Myocyte (in vitro differentiated cells): ENCODE measurements around the gene CNIH4. TPM values are rescaled to one million over a fixed set of nuclear protein-coding genes. Genes with fewer than 3 reads are reported as not detected.
"Not testable (repeated sequence)": the region's sequence is repeated elsewhere in the genome, so short reads cannot be mapped to it uniquely, and the experiment has no call there.

Experiments
- DNase-seq: peaks from one replicate; pipeline ENCODE4 v3.0.0-alpha.2; 2012; ENCODE audit warnings: low read depth
- polyA plus RNA-seq: library from polyadenylated mRNA; unstranded; fragments of >200 nt; gene quantifications from one replicate; pipeline ENCODE4 v1.2.1, GENCODE V29; 2012; ENCODE audit warnings: missing spikeins
- total RNA-seq: library from RNA; depleted of rRNA; stranded (reverse); fragments of >200 nt; gene quantifications from 2 replicates; pipeline ENCODE4 v1.2.3, GENCODE V29; 2014

The CNIH4 gene
- total RNA-seq = 26.2 and 45.6 TPM in 2 replicates
- polyA plus RNA-seq = 66.0 TPM

DNA sequence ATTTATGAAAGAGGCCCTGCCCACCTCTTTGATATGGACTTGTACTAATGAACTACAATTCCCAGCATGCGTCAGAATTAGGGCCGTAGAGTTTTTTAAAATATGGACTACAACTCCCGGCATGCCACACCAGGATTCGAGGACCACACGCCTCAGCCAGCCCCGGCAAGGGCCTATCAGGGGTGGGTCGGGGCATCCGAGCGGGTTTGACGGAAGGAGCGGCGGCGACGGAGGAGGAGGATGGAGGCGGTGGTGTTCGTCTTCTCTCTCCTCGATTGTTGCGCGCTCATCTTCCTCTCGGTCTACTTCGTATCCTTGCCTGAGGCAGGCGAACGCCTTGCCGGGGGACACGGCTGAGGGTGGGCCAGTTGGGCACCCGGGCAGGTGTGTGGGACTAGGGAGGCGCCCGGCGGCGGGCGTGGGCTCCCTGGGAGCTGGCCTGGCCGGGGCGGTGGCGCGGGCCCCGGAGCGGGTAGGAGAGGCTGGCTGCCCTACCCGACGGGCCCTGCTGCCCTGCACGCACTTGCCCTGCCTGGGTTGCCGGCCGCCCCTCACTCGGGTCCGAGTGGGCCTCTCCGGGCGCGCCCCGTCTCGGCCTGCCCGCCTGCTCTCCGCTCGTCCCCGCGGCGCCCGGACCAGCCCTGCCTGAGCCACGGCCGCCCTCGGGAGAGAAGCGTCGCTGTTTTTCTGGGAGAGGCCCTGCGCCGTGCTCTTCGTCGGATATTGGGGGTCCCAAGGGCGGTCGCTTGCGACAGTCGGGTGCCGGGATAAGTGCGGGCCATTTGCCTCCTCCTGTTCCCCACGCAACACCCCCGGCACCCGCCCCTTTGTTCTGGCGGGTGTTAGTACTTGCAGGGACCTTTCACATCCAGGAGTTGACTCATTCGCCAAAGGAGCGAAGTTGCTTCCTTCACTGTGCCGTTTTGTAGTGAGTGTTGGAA, at the start of gene CNIH4:
Gene CNIH4 (plus strand): TSS at position 195 of the 941 bp plus-strand sequence. CDS start 46 bp downstream, at position 241.
- DNase-seq = peak; percentile 97

DNA sequence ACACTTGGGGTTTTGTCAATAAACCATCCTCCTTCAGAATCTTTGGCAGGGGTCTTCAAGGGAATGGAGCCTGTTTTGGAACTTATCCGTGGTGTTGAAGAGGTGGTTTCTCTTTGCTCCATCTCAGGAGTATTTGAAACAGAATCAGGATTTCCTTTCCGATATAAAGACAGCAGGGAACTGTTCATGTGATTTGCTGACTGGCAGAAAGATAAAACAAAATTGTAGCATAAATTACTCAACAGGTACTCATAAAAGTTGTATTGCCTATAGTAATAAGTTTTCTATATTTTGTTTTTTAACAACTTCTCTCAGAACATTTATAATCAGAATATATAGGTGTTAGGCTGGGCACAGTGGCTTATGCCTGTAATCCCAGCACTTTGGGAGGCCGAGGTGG, 48.6 kb upstream of the CNIH4 start:
- no peak for DNase-seq

DNA sequence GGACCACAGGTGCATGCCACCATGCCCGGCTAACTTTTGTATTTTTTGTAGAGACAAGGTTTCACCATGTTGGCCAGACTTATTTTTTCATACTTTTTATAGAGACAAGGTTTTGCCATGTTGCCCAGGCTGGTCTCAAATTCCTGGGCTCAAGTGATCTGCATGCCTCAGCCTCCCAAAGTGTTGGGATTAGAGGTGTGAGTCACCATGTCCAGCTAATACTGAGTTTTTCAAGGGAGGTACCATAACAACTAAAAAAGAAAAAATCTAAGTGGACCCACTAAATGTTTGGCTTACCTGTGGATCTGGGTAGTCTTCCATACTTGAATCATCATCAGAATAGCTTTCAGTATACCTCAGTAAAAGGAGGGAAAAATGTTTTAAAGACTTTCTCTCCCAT, 45.2 kb upstream of the CNIH4 start:
- peak; percentile 11 for DNase-seq

DNA sequence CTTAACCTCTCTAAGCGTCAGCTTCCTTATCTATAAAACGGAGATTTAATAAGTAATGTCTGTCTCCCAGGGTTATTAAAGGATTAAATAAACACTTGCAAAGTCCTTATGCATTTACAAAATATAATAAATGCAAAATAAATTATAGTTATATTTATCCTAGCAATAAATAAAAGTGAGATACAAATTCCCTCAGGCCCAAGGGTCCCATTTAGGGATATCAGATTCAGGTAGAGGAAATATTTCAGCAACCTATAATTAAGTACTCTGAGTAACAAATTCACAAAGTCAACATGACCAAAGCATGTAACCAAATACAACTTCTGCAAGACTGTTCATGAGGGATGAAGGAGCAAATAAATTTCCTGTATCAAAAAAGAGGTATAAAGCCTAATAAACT, 44.7 kb upstream of the CNIH4 start:
- no peak for DNase-seq

DNA sequence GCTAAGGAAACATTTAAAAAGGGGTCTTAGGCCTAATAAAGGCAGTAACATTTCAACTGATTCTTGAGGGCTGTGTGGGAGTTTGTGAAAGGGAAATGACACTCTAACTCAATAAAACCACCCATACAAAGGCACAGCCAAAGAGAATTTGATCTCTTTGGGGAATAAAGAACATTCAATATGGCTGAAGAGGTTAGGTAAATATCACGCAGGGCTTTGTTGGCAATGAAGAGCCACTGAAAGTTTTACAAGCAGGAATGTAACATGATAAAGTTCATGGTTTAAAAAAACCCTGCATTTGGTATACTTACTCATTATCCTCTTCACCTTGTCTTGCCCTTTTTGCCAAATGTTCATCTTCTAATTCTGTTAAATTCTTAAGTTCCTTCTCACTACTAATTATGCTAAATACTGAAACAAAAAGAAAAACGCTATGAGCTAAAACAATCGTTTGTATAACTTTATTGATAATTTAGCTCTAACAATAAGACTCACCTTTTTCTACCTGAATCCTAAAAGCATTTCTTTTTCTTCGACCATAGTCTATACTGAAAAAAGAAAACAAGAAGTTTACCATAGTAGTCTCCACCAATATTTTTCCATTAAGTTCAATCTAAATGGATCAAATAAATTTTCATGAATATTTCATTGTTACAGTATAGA, 39.2 kb upstream of the CNIH4 start:
- DNase-seq = no peak

DNA sequence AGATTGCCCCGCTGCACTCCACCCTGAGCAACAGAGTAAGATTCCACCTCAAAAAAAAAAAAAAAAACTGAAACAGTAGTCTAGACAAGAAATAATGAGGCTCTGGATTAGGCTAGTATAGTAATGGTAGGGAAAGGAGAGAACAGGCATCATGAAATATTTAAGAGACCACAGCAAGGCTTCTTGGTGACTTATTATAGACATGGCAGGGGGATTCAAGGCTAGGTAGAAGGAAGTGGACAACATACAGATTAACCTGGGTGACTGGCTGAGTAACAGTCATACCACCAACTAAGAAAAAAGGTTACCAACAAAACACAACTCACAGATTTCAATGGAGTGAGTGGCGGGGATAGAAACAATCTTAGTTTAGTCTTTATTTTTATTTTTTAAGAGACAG, 35.0 kb upstream of the CNIH4 start:
- no peak for DNase-seq

DNA sequence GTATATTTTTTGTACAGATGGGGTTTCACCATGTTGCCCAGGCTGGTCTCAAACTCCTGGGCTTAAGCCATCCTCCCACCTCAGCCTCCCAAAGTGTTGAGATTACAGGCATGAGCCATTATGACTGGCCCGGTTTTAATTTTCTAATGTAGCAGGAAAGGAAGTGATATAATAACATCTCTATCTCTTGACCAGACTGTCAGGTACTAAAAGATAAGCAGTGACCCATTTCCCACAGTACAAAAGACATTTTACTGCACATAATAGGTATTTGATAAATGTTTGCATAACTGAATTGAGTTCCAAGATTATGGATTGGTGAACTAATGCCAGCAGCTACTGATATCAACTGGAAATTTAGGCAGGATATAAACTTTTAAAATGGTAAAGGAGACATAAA, 30.7 kb upstream of the CNIH4 start:
- no peak for DNase-seq

DNA sequence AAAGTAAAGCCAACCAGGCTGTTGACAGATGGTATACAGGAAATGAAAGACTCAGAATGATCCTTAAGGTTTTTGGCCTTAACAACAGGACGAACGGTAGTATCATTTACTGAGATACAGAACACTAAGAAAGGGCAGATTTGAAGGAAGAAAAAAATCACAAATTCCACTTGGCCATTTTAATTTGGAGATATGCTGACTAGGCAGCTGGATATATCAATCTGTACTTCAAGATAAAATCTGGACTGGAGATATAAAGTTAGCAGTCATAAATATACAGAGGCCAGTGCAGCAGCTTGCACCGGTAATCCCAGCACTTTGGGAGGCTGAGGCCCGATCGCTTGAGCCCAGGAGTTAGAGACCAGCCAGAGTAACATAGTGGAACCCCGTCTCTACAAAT, 28.0 kb upstream of the CNIH4 start:
- no peak for DNase-seq

DNA sequence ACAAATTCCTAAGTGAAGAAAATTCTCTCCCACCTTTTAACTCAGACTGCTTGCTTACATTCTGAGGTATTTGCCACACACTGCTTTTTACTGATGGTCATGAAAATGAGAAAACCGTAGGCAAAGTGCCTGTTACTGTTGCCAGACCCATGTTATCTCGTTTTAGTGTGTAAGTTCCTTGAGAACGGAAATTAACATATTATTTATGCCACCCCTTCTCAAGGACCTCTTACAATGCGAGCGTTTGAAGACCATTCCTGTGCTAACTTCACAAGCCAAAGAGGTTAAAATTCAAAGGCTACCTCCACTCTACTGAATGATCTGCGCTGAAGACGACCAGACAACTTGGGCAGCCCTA, 27.2 kb upstream of the CNIH4 start:
- DNase-seq = no peak

DNA sequence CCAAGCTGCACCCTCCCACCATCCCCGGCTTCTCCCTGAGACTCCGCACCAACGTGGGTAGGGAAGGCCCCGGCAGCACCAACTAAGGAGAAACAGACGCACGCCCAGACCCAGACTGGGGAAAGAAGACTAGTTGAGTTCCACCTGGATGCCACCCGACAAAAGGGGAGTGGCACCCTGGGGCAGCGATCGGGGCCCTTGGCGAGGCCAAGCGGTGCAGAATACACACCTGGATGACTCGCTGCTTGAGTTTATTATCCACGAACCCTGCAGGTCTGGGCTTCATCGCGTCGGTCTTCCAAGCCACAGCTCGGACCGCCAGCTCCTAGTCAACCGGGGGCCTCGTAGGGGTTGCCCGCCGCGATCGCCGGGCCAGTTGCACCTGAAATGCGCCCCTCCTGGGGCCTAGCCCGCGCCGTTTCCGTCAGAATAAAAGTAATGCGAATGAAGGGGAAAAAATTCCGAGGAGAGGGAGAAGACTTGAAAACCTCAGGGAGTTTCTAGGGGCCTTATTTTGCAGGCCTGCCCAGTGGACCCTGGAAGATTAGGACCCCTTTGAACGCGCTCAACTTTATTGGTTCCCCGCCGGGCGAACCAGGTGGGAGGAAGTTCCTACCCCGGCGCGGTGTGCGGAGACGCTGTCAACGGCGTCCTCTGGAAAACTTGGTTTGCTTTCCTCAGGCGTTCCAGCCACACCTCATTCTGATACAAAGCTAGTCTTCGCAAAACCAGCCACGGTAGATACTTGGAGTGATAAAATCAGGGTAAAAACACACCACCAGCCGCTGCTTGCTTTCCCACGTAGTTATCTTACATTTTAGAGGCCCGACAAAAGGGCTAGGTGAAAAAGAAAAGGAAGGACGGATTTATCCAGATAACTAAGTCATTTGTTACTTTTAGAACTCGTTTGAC, 26.6 kb upstream of the CNIH4 start, which contains the start of gene NVL:
Gene NVL (minus strand): TSS at position 331 of the 912 bp plus-strand sequence. CDS start 45 bp downstream, at position 286.
- peak; percentile 92 for DNase-seq

DNA sequence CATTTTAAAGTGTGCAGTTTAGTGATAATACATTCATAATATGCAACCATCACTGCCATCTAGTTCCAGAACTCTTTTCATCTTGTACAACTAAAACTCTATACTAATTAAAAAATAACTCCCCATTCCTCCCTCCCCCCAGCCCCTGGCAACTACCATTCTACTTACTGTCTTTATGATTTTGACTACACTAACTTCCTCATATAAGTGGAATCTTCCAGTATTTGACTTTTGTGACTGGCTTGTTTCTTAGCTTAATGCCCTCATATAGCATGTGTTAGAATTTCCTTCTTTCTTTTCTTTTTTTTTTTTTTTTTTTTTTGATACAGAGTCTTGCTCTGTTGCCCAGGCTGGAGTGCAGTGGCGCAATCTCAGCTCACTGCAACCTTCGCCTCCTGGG, 25.4 kb upstream of the CNIH4 start:
- no peak for DNase-seq

DNA sequence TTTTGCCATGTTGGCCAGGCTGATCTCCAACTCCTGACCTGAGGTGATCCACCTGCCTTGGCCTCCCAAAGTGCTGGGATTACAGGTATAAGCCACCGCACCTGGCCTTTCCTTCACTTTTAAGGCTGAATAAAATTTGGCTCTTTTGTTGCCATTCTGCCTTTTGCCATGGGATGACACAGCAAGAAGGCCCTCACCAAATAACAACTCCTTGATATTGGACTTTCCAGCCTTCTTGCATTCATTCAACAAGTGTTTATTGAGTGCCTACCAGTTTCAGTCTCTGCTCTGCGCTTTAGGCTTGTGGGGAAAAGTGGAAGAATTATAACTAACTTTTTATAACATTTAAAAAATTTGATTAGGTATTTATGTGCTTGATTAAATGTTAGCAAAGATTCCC, 24.9 kb upstream of the CNIH4 start:
- no peak for DNase-seq

DNA sequence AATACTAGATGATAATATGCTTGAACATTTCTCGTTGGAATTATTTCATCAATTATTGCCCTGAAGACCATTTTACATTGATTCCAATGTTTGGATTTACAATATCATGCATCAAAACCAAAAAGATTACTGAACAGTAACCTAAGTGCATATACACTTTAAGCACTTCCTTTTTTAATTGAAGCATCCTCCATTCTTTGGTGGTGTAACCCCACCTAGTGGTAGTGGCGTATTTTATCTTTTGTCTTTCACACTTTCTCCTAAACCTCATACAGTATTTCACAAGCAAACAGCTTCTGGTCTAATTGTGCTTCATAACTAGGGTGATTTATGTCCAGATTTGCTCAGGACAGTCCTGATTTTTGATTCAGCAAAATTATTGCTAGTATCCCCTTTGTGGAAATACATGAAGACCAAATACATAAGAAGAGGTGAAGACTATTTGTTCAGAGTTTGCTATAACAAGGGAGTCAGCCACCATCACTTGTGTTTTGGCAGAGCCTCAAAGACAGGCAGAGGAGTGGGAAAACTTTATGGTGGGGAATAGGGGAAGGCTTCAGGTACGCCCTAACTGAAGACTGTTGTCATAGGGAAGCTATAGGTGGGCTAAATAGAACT, 23.3 kb upstream of the CNIH4 start:
- DNase-seq = peak; percentile 70

DNA sequence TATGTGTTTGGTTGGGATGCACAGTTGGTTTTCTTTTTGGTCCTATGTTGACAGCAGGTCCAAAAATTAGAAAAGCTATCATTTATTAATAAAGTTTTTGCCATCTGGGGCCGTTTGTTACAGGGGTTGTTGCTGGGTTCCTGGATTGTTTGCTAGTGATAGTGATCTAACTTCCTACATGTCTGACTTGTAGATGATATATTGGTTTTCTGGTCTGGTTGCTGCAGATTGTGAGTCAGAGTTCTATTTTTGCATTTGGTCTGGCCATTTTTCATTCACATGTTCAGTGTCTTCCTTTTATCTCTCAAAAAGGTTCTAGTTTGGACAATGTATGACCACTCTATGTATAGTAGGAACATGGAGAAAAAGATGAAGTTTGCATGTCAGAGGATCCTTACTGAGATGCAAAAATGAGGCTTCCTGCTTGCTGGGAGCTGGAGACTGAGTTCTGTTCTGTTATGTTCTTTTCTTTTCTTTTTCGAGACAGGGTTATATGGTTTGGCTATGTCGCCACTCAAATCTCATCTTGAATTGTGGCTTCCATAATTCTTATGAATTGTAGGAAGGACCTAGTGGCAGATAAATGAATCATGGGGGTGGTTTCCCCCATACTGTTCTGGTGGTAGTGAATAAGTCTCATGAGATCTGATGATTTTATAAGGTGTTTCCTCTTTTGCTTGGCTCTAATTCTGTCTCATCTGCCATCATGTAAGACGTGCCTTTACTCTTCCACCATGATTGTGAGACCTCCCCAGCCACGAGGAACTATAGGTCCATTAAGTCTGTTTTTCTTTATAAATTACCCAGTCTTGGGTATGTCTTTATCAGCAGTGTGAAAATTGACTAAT, 22.5 kb upstream of the CNIH4 start:
- peak; percentile 49 for DNase-seq

DNA sequence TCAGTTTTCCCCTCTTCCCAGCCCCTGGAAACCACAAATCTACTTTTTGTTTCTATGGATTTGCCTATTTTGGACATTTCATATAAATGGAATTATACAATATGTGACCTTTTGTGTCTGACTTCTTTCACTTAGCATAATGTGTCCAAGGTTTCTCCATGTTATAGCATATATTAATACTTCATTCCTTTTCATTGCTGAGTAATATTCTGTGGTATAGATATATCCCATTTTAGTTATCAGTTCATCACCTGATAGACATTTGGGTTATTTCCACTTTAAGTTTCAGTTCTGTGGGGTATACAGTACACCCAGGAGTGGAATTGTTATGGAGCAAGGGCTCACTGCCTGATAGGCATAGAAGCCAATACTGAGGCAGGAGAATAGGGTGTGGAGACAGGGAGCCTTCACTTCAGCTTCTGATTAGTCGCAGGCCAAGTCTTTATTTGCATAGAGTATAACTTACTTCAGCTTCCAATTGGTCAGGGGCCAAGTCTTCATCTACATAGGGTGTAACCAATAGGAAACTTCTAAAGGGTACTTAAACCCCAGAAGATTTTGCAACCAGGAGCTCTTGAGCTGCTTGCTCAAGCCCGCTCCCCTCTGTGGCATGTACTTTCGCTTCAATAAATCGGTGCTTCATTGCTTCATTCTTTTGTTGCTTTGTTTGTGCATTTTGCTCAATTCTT, 18.4 kb upstream of the CNIH4 start:
- DNase-seq = no peak

DNA sequence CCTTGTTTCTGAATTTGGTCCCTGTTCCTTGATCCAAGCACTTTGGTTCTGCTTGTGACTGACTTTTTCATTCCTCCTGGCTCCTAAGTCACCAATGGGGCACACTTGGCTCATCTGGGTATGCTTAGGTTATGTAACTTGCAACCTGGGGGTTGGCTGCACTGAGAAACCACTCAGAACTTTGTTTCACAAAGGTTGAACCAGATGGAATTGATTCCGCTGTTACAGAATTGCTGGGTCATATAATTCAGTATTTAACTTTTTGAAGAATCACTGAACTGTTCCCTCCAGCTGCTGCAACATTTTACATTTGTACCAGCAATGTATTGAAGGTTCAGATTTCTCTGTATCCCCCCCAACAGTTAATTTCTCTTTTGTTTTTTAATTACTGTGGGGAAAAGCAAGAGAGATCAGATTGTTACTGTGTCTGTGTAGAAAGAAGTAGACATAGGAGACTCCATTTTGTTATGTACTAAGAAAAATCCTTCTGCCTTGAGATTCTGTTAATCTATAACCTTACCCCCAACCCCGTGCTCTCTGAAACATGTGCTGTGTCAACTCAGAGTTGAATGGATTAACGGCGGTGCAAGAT, 17.1 kb upstream of the CNIH4 start:
- DNase-seq = no peak

DNA sequence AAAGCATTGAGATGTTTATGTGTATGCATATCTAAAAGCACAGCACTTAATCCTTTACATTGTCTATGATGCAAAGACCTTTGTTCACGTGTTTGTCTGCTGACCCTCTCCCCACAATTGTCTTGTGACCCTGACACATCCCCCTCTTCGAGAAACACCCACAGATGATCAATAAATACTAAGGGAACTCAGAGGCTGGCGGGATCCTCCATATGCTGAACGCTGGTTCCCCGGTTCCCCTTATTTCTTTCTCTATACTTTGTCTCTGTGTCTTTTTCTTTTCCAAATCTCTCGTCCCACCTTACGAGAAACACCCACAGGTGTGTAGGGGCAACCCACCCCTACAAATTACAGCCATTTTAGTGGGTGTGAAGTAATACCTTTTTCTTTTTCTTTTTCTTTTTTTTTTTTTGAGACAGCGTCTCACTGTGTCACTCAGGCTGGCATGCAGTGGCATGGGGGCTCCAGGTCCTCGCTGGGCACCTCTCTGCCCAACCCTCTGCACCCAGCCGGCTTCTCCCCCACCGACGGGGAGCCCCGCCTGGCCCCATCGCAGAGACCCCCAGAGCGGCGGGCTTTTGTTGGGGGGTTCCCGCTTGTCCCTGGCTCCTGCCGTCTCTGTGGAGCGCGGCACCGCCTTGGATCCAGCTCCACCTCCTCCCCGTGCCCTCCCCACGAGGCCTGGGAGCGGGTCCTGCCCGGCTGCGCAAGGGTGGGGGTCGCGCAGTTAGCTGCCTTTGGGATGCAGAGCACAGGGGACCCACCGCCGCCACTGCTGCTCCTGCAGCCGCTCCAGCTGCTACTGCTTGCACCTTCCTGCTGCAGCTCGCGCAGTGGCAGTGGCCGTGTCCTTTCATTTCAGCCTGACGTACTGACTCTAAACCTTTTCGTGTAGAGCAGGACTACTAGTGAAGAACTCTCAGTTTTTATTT, 16.0 kb upstream of the CNIH4 start:
- DNase-seq = not testable (repeated sequence)

DNA sequence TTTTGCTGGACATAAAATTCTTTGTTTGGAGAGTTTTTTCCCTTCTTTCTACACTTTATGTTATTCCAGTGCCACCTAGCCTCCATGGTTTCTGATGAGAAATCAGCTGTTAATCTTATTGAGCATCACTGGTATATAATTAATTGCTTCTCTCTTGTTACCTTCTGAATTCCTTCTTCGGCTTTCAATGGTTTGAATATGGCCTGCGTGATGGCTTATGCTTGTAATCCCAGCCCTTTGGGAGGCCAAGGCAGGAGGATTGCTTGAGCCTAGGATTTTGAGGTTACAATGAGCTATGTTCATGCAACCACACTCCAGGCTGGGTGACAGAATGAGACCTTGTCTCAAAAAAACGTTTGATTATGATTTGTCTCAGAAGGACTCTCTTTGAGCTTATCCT, 13.0 kb upstream of the CNIH4 start:
- peak; percentile 6 for DNase-seq
